Measurements from ENCODE around the gene OSBPL5. TPM values are rescaled to one million over a fixed set of nuclear protein-coding genes. Genes with fewer than 3 reads are reported as not detected.

OSBPL5 gene
- total and polyA plus RNA-seq, 2 donors (not counting 1 experiment from before 2014, with no cell fraction given): 12.4 to 49.0 TPM

DNA sequence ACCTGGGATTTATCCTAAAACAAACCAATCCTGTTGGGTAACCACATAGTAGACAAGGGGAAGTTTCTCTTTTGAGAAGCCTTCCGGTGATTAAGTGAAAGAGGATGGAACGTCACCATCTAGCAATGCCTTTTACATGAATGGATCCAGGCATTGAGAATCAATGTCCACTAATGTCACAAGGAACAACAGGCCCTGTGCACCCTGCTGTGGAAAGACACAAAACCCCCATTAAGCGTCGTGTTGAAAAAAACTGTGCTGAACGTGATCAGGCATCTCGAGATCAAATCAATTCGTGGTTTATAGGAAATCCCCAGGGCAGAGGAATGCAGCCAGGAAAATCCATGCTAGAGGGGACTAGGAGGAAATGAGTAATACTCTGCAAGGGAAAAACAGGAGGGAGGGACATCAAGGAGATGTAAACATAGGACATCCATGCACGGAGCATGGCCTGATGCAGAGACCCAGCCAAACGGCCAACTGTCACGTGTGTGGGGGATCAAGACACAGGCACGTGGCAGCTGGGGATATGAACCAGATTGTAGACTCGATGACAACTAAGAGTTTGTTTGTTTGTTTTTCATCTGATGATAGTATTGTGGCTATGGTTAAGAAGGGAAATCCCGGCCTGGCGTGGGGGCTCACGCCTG lies 69.3 kb downstream of the OSBPL5 start:
- Histone ChIP-seq H3K79me2 (ENCODE audit: control insufficient read depth, insufficient read depth, low read length) (no peaks in the 10 kb centered on the region), H3K9ac (ENCODE audit: insufficient read depth, low read length) (no peak overlapping the region), H2AFZ (ENCODE audit: low read length) (peak overlapping the region; percentile 63), H3K27ac (ENCODE audit: insufficient read depth, low read length) (peak overlapping the region; percentile 83), H3K4me2 (ENCODE audit: extremely low read depth, insufficient read depth, low read length) (peak overlapping the region; percentile 51), H3K27me3 (ENCODE audit: control insufficient read depth, insufficient read depth, low read length) (no peaks in the 10 kb centered on the region), H3K36me3 (ENCODE audit: control insufficient read depth, insufficient read depth, low read length) (peaks cover 27% of the 10 kb centered on the region), H3K9me3 (ENCODE audit: control insufficient read depth, insufficient read depth, low read depth, low read length) (no peaks in the 10 kb centered on the region), H4K20me1 (ENCODE audit: control insufficient read depth, extremely low read depth, insufficient read depth, low read length) (no peaks in the 10 kb centered on the region), H3K4me1 (ENCODE audit: control insufficient read depth, extremely low read depth, insufficient read depth, low read length) (peaks cover 15% of the 10 kb centered on the region), H3K4me3 (replicated peaks in 1 of 4; ENCODE audit: control extremely low read depth in 1 of 4, insufficient read depth in 1 of 4, low read depth in 3 of 4, low read length in 4 of 4) (peak overlapping the region in 1 of 4 experiments; percentile 12)
- peak; percentile 81 to 88 for DNase-seq (ENCODE audit: low read depth in 2 of 2)
- TF ChIP-seq, protein P1, sequence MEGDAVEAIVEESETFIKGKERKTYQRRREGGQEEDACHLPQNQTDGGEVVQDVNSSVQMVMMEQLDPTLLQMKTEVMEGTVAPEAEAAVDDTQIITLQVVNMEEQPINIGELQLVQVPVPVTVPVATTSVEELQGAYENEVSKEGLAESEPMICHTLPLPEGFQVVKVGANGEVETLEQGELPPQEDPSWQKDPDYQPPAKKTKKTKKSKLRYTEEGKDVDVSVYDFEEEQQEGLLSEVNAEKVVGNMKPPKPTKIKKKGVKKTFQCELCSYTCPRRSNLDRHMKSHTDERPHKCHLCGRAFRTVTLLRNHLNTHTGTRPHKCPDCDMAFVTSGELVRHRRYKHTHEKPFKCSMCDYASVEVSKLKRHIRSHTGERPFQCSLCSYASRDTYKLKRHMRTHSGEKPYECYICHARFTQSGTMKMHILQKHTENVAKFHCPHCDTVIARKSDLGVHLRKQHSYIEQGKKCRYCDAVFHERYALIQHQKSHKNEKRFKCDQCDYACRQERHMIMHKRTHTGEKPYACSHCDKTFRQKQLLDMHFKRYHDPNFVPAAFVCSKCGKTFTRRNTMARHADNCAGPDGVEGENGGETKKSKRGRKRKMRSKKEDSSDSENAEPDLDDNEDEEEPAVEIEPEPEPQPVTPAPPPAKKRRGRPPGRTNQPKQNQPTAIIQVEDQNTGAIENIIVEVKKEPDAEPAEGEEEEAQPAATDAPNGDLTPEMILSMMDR (conservative IDR thresholded peaks at IDR 0.05 in 1 of 2, IDR thresholded peaks at IDR 0.05 in 1 of 2; ENCODE audit: low read depth in 1 of 2, low read length in 2 of 2): no peak
- no peak for TF ChIP-seq EZH2 (IDR thresholded peaks at IDR 0.05; ENCODE audit: low read length, missing control alignments)

DNA sequence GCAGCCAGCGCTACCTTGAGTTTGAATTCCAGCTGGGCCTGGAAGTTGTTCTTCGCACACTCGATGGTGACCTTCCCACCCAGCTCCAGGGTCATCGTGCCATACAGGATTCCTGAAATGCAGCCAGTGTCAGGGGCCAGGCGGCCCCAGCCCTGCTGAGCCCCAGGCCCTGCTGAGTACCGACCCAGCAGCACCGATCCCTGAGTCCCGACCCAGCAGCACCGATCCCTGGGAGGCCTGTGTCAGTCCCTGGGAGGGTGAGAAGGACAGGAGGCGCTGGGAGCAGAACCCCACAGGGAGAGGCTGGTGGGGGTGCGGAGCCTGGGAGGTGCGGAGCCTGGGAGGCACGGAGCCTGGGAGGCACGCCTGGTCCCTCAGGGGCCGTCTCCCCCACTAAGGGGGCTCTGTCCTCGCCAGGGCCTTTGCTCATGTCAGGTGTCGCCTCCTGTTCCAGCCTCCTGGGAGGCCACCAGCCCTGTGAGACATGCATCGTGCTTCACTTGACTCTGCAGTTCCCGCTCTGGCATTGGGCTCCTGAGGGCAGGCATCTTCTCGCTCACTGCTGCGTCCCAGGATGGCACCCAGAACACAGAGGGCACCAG lies 70.8 kb downstream of the OSBPL5 start:
- H3K4me2 ChIP-seq (ENCODE audit: extremely low read depth, insufficient read depth, low read length): no peak overlapping the region
- peaks cover 33% of the 10 kb centered on the region for H3K36me3 ChIP-seq (ENCODE audit: control insufficient read depth, insufficient read depth, low read length)
- no peak overlapping the region for H2AFZ ChIP-seq (ENCODE audit: low read length)
- no peak overlapping the region for H3K9ac ChIP-seq (ENCODE audit: insufficient read depth, low read length)
- no peak overlapping the region for H3K27ac ChIP-seq (ENCODE audit: insufficient read depth, low read length)
- no peak for DNase-seq (ENCODE audit: low read depth in 2 of 2)
- TF ChIP-seq, protein P1 (conservative IDR thresholded peaks at IDR 0.05 in 1 of 2, IDR thresholded peaks at IDR 0.05 in 1 of 2; ENCODE audit: low read depth in 1 of 2, low read length in 2 of 2): no peak
- no peak for TF ChIP-seq EZH2 (IDR thresholded peaks at IDR 0.05; ENCODE audit: low read length, missing control alignments)
- H3K4me1 ChIP-seq (ENCODE audit: control insufficient read depth, extremely low read depth, insufficient read depth, low read length): peaks cover 12% of the 10 kb centered on the region
- H3K79me2 ChIP-seq (ENCODE audit: control insufficient read depth, insufficient read depth, low read length): no peaks in the 10 kb centered on the region
- no peaks in the 10 kb centered on the region for H3K27me3 ChIP-seq (ENCODE audit: control insufficient read depth, insufficient read depth, low read length)
- no peaks in the 10 kb centered on the region for H3K9me3 ChIP-seq (ENCODE audit: control insufficient read depth, insufficient read depth, low read depth, low read length)
- H3K4me3 ChIP-seq (replicated peaks in 1 of 4; ENCODE audit: control extremely low read depth in 1 of 4, insufficient read depth in 1 of 4, low read depth in 3 of 4, low read length in 4 of 4): no peak overlapping the region
- no peaks in the 10 kb centered on the region for H4K20me1 ChIP-seq (ENCODE audit: control insufficient read depth, extremely low read depth, insufficient read depth, low read length)

DNA sequence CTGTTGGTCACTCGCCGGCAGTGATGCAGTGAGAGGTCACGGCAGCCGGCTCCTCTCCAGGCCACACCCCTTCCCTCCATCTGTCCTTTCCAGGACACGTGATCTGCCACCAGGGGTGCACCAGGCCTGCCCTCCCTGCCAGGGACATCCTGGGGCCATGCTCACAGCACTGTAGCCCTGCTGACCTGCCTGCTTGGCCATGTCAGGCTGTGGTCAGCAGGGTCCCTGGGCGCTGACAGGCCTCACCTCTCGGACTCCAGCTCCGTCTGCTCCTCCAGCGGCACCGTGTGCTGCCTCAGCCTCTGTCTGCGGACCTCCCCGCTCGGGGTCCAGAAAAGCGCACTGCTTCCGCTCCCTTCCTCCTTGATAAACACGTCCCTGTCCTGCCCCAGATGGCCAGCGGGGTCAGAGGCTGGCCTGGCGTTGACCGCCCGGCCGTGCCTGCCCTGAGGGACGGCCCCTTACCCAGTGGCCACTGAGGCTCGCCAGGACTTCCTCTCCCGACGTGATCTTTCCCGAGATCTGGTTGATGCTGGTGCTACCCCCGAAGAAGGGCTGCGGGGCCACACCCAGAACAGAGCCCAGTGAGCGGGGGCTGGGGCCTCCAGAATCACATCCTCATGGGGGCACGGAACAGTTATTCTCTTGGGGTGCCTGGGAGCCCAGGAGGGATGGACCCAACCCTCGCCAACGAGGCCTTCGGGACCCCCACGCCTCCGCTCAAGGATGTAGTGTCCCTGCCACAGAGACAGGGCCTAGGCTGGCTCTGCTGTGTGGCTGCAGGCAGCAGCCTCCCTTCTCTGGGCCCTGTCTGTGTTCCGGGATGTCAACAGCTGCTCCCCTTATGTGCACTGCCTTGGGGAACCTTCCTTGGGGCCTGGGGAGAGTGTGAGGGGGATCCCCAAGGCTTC lies 71.6 kb downstream of the OSBPL5 start:
- Histone ChIP-seq H3K27ac (ENCODE audit: insufficient read depth, low read length) (no peak overlapping the region), H3K4me2 (ENCODE audit: extremely low read depth, insufficient read depth, low read length) (no peak overlapping the region), H3K27me3 (ENCODE audit: control insufficient read depth, insufficient read depth, low read length) (no peaks in the 10 kb centered on the region), H3K4me1 (ENCODE audit: control insufficient read depth, extremely low read depth, insufficient read depth, low read length) (peaks cover 15% of the 10 kb centered on the region), H3K4me3 (replicated peaks in 1 of 4; ENCODE audit: control extremely low read depth in 1 of 4, insufficient read depth in 1 of 4, low read depth in 3 of 4, low read length in 4 of 4) (no peak overlapping the region), H3K36me3 (ENCODE audit: control insufficient read depth, insufficient read depth, low read length) (peaks cover 33% of the 10 kb centered on the region), H3K9ac (ENCODE audit: insufficient read depth, low read length) (no peak overlapping the region), H3K9me3 (ENCODE audit: control insufficient read depth, insufficient read depth, low read depth, low read length) (no peaks in the 10 kb centered on the region), H2AFZ (ENCODE audit: low read length) (no peak overlapping the region), H3K79me2 (ENCODE audit: control insufficient read depth, insufficient read depth, low read length) (no peaks in the 10 kb centered on the region), H4K20me1 (ENCODE audit: control insufficient read depth, extremely low read depth, insufficient read depth, low read length) (no peaks in the 10 kb centered on the region)
- TF ChIP-seq EZH2 (IDR thresholded peaks at IDR 0.05; ENCODE audit: low read length, missing control alignments): no peak
- TF ChIP-seq, protein P1 (conservative IDR thresholded peaks at IDR 0.05 in 1 of 2, IDR thresholded peaks at IDR 0.05 in 1 of 2; ENCODE audit: low read depth in 1 of 2, low read length in 2 of 2): no peak
- DNase-seq (ENCODE audit: low read depth in 2 of 2): no peak
